ENCODE results near the gene FGD2.

Gene FGD2

DNA sequence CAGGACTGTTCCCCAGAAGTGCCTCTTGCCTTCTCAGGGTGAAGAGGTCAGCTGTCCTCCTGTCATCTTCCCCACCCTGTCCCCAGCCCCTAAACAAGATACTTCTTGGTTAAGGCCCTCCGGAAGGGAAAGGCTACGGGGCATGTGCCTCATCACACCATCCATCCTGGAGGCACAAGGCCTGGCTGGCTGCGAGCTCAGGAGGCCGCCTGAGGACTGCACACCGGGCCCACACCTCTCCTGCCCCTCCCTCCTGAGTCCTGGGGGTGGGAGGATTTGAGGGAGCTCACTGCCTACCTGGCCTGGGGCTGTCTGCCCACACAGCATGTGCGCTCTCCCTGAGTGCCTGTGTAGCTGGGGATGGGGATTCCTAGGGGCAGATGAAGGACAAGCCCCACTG, 41.1 kb upstream of the FGD2 start:
- H3K27ac ChIP-seq (replicated peaks) = no peak overlapping the region
- no peaks in the 10 kb centered on the region for H3K27me3 ChIP-seq (ENCODE audit: insufficient read depth, poor library complexity, severe bottlenecking)
- no peak for DNase-seq (ENCODE audit: low read depth in 1 of 2, low spot score in 1 of 2)
- no peak for TF ChIP-seq SPI1 (IDR thresholded peaks at IDR 0.05; ENCODE audit: borderline replicate concordance, low read depth)
- no peak overlapping the region for H3K4me3 ChIP-seq (replicated peaks; ENCODE audit: insufficient read depth, low read length)

DNA sequence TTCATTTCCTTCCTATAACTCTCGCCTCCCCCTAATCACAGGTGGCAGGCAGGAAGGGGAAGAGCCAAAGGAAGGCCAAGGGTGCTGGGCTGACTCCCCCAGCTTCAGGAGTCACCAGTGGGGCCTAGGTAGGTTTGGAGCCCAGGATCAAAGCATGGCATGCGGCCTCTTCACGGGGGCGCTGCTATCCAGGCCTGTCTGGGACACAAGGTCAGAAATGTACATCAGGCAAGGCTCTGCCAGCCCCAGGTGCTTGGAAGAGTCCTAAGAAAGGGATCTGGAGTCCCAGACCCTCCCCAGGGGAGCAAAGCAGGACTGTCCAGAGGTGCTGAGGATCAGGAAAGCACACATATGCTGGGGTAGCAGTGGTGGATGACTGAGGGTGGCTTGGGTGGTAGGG, 40.5 kb upstream of the FGD2 start:
- no peak for TF ChIP-seq POLR2AphosphoS5 (IDR thresholded peaks at IDR 0.05; ENCODE audit: low read depth)
- TF ChIP-seq, protein P1, sequence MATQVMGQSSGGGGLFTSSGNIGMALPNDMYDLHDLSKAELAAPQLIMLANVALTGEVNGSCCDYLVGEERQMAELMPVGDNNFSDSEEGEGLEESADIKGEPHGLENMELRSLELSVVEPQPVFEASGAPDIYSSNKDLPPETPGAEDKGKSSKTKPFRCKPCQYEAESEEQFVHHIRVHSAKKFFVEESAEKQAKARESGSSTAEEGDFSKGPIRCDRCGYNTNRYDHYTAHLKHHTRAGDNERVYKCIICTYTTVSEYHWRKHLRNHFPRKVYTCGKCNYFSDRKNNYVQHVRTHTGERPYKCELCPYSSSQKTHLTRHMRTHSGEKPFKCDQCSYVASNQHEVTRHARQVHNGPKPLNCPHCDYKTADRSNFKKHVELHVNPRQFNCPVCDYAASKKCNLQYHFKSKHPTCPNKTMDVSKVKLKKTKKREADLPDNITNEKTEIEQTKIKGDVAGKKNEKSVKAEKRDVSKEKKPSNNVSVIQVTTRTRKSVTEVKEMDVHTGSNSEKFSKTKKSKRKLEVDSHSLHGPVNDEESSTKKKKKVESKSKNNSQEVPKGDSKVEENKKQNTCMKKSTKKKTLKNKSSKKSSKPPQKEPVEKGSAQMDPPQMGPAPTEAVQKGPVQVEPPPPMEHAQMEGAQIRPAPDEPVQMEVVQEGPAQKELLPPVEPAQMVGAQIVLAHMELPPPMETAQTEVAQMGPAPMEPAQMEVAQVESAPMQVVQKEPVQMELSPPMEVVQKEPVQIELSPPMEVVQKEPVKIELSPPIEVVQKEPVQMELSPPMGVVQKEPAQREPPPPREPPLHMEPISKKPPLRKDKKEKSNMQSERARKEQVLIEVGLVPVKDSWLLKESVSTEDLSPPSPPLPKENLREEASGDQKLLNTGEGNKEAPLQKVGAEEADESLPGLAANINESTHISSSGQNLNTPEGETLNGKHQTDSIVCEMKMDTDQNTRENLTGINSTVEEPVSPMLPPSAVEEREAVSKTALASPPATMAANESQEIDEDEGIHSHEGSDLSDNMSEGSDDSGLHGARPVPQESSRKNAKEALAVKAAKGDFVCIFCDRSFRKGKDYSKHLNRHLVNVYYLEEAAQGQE (IDR thresholded peaks at IDR 0.05; ENCODE audit: insufficient replicate concordance, low read depth) = no peak
- no peak for TF ChIP-seq SPI1 (IDR thresholded peaks at IDR 0.05; ENCODE audit: borderline replicate concordance, low read depth)
- TF ChIP-seq, protein P2, sequence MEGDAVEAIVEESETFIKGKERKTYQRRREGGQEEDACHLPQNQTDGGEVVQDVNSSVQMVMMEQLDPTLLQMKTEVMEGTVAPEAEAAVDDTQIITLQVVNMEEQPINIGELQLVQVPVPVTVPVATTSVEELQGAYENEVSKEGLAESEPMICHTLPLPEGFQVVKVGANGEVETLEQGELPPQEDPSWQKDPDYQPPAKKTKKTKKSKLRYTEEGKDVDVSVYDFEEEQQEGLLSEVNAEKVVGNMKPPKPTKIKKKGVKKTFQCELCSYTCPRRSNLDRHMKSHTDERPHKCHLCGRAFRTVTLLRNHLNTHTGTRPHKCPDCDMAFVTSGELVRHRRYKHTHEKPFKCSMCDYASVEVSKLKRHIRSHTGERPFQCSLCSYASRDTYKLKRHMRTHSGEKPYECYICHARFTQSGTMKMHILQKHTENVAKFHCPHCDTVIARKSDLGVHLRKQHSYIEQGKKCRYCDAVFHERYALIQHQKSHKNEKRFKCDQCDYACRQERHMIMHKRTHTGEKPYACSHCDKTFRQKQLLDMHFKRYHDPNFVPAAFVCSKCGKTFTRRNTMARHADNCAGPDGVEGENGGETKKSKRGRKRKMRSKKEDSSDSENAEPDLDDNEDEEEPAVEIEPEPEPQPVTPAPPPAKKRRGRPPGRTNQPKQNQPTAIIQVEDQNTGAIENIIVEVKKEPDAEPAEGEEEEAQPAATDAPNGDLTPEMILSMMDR (IDR thresholded peaks at IDR 0.05; ENCODE audit: insufficient read depth, low read length) = no peak
- TF ChIP-seq GABPA (IDR thresholded peaks at IDR 0.05; ENCODE audit: low read depth) = no peak
- Histone ChIP-seq H3K27ac (replicated peaks) (no peak overlapping the region), H3K27me3 (ENCODE audit: insufficient read depth, poor library complexity, severe bottlenecking) (no peaks in the 10 kb centered on the region), H3K4me3 (replicated peaks; ENCODE audit: insufficient read depth, low read length) (no peak overlapping the region)
- DNase-seq (ENCODE audit: low read depth in 1 of 2, low spot score in 1 of 2) = no peak

DNA sequence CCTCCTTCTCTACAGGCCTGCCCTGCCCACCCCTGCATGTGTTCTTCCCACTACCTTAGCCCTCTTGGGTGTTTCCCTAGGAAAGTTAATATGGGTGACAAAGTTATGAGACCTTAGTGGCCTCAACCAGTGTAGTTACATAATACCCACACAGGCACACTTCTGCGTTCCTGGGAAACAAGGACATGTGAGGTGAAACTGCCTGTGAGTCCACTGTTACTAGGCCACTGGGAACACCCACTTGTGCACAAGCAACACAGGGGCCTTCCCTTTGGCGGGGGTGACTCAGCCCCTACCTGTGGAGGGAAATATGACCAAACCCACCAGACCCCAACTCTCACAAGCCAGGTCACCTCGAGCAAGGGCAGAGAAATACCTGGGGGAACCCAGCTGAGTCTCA, 38.2 kb upstream of the FGD2 start:
- Histone ChIP-seq H3K27ac (replicated peaks) (no peak overlapping the region), H3K27me3 (ENCODE audit: insufficient read depth, poor library complexity, severe bottlenecking) (no peaks in the 10 kb centered on the region), H3K4me3 (replicated peaks; ENCODE audit: insufficient read depth, low read length) (no peak overlapping the region)
- TF ChIP-seq POLR2AphosphoS5 (IDR thresholded peaks at IDR 0.05; ENCODE audit: low read depth) (no peak), SPI1 (IDR thresholded peaks at IDR 0.05; ENCODE audit: borderline replicate concordance, low read depth) (no peak), GABPA (IDR thresholded peaks at IDR 0.05; ENCODE audit: low read depth) (no peak)
- TF ChIP-seq, protein P1 (IDR thresholded peaks at IDR 0.05; ENCODE audit: insufficient replicate concordance, low read depth) = no peak
- TF ChIP-seq, protein P2 (IDR thresholded peaks at IDR 0.05; ENCODE audit: insufficient read depth, low read length) = no peak
- no peak for DNase-seq (ENCODE audit: low read depth in 1 of 2, low spot score in 1 of 2)

DNA sequence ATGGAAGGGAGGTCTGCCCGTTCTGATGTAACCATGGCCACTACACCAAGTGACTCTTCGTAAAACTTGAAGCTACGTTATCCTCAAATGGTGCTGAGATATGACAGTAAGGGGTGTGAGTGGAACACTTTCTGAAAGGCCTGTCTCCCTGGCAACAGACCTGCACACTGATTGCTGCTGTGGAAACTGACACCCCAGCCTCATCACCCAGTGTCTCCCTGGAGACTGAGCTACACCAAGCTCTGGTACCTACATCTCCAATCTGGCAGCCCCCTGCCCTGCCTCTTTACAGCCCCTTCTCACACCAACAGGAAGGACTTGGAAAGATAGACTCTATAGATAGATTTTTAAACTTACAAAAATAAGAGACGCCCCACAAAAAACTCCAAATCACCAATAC, 37.7 kb upstream of the FGD2 start:
- no peak overlapping the region for H3K4me3 ChIP-seq (replicated peaks; ENCODE audit: insufficient read depth, low read length)
- H3K27me3 ChIP-seq (ENCODE audit: insufficient read depth, poor library complexity, severe bottlenecking) = no peaks in the 10 kb centered on the region
- no peak for DNase-seq (ENCODE audit: low read depth in 1 of 2, low spot score in 1 of 2)
- H3K27ac ChIP-seq (replicated peaks) = no peak overlapping the region
- no peak for TF ChIP-seq GABPA (IDR thresholded peaks at IDR 0.05; ENCODE audit: low read depth)
- TF ChIP-seq SPI1 (IDR thresholded peaks at IDR 0.05; ENCODE audit: borderline replicate concordance, low read depth) = no peak
- TF ChIP-seq, protein P1 (IDR thresholded peaks at IDR 0.05; ENCODE audit: insufficient replicate concordance, low read depth) = no peak
- TF ChIP-seq, protein P2 (IDR thresholded peaks at IDR 0.05; ENCODE audit: insufficient read depth, low read length) = no peak
- no peak for TF ChIP-seq POLR2AphosphoS5 (IDR thresholded peaks at IDR 0.05; ENCODE audit: low read depth)
